HepG2 (cell line): ENCODE data around the gene EIF4G3. TPM values are rescaled to one million over a fixed set of nuclear protein-coding genes. Genes with fewer than 3 reads are reported as not detected.

ENCODE experiments used
- ATAC-seq: fragments of 200-7000 bp; cut with Tn5 transposase; 3 replicates; pipeline ENCODE4 v1.9.1; 2020; ENCODE audit warnings: mild to moderate bottlenecking, moderate library complexity
- BruUV-seq: library from RNA; stranded (reverse); fragments of 400-500 nt; replicated peaks from 2 replicates; lab custom pipeline; 2021; lab: Mats Ljungman, UMichigan
- CTCF ChIA-PET: fragments of 300-600 bp; formaldehyde crosslinking; extraction: SDS; loops from one replicate; lab custom pipeline; 2021; ENCODE audit warnings: low total read pairs, inconsistent platforms, low intra/inter-chr PET ratio; lab: Yijun Ruan, JAX
- POLR2A ChIA-PET: fragments of 350-600 bp; sonication (Branson Sonifier 250); formaldehyde crosslinking; loops from one replicate; lab custom pipeline; 2020; ENCODE audit warnings: antibody characterized with exemption, inconsistent platforms; lab: Yijun Ruan, JAX
- DNase-seq: peaks from one replicate; pipeline ENCODE4 v3.0.0-alpha.2; 2015; ENCODE audit warnings: low spot score
- FAIRE-seq: peaks from 3 replicates; lab custom pipeline; 2011; peaks lifted over from hg19 to GRCh38; lab: Jason Lieb, UNC
- H2AFZ ChIP-seq: one replicate; pipeline ENCODE4 v1.6.1; 2011; ENCODE audit warnings: low read length, inconsistent platforms
- H3K27ac ChIP-seq: fragments of 300-600 bp; 3 replicates; pipeline ENCODE4 v1.8.0; 2011; ENCODE audit warnings: mixed run types, mild to moderate bottlenecking, mixed read lengths, low read length, inconsistent platforms; ENCODE audit not compliant: insufficient read depth; ENCODE audit errors: extremely low read length
- H3K27me3 ChIP-seq, 2 experiments: fragments of 200-600 bp in 1 of 2; 2 replicates in 1 of 2; 3 replicates in 1 of 2; pipeline versions ENCODE4 v1.6.0 to v1.8.0; 2011; ENCODE audit warnings: low read length in 2 of 2, mild to moderate bottlenecking in 2 of 2, moderate library complexity in 2 of 2, inconsistent platforms in 1 of 2; ENCODE audit not compliant: insufficient read depth in 2 of 2, control insufficient read depth in 1 of 2
- H3K36me3 ChIP-seq, 2 experiments: fragments of 200-600 bp in 1 of 2; replicated peaks in 1 of 2; 2 replicates in 1 of 2; 3 replicates in 1 of 2; pipeline versions ENCODE4 v1.5.1 to v1.8.0; 2011; ENCODE audit warnings: low read length in 2 of 2, inconsistent platforms in 1 of 2; ENCODE audit not compliant: insufficient read depth in 2 of 2, control insufficient read depth in 1 of 2
- H3K4me1 ChIP-seq: 2 replicates; pipeline ENCODE4 v1.5.1; 2012; ENCODE audit warnings: low read length, inconsistent platforms; ENCODE audit not compliant: insufficient read depth
- H3K4me2 ChIP-seq: 2 replicates; pipeline ENCODE4 v1.6.0; 2011; ENCODE audit warnings: low read depth, low read length, inconsistent platforms
- H3K4me3 ChIP-seq, 3 experiments: fragments of 200-600 bp in 1 of 3; sonication (generic), shearing (Covaris generic) in 1 of 3; replicated peaks in 1 of 3; 2 replicates each; pipeline ENCODE4 v1.5.1; 2011 to 2016; ENCODE audit warnings: low read length in 3 of 3, inconsistent platforms in 2 of 3, low read depth in 2 of 3, mild to moderate bottlenecking in 2 of 3, control low read depth in 1 of 3, mixed read lengths in 1 of 3; ENCODE audit not compliant: insufficient read depth in 1 of 3
- H3K79me2 ChIP-seq: one replicate; pipeline ENCODE4 v1.6.1; 2011; ENCODE audit warnings: low read length, inconsistent platforms; ENCODE audit not compliant: insufficient read depth
- H3K9ac ChIP-seq: 2 replicates; pipeline ENCODE4 v1.6.0; 2011; ENCODE audit warnings: mild to moderate bottlenecking, low read depth, low read length, inconsistent platforms; ENCODE audit not compliant: insufficient read depth
- H3K9me3 ChIP-seq: 2 replicates; pipeline ENCODE4 v1.5.1; 2012; ENCODE audit warnings: mild to moderate bottlenecking, low read length
- H4K20me1 ChIP-seq: 2 replicates; pipeline ENCODE4 v1.6.0; 2011; ENCODE audit warnings: inconsistent platforms, mild to moderate bottlenecking, low read length, moderate library complexity; ENCODE audit not compliant: insufficient read depth
- GTF3A ChIP-seq: sonication (generic); formaldehyde crosslinking; conservative IDR thresholded peaks from 2 replicates; pipeline ENCODE4 v1.4.0; 2020; ENCODE audit warnings: mild to moderate bottlenecking, missing genetic modification reagents
- MAFK ChIP-seq, 2 experiments: IDR thresholded peaks in 1 of 2; conservative IDR thresholded peaks in 1 of 2; 2 replicates each; pipeline ENCODE4 v1.6.1; 2011; ENCODE audit warnings: improper control_type of control experiment in 2 of 2, low read length in 2 of 2
- RBM39 ChIP-seq: fragments of 200-400 bp; formaldehyde crosslinking; IDR thresholded peaks from one replicate; pipeline ENCODE4 v1.6.1; 2018; ENCODE audit warnings: antibody characterized with exemption, mild to moderate bottlenecking, low read depth, low read length; ENCODE audit not compliant: poor library complexity, severe bottlenecking
- UBTF ChIP-seq: sonication (generic); formaldehyde crosslinking; IDR thresholded peaks from 2 replicates; pipeline ENCODE4 v1.4.0; 2020; ENCODE audit warnings: mild to moderate bottlenecking, missing genetic modification reagents
- ZNF468 ChIP-seq: sonication (generic); formaldehyde crosslinking; IDR thresholded peaks from 2 replicates; pipeline ENCODE4 v1.8.0; 2022; ENCODE audit warnings: mild to moderate bottlenecking, moderate library complexity, missing genetic modification reagents
- WGBS: methylation state at CpG from one replicate; pipeline ENCODE4 v1.1.6; 2017; ENCODE audit warnings: low lambda C conversion rate; 5-methylcytosine and 5-hydroxymethylcytosine counted together
- in situ Hi-C: cut with HindIII; loops from 2 replicates; pipeline ENCODE4 v1.10.0; 2017; ENCODE audit warnings: low pct_unique_long_range_greater_than_20kb; ENCODE audit not compliant: extremely low pct_ligation_motif_present
- intact Hi-C: fragments of 100-400 bp; cut with micrococcal nuclease; formaldehyde crosslinking; loops from one replicate; pipeline ENCODE4 v1.10.0; 2022; ENCODE audit not compliant: unreplicated experiment
- polyA plus RNA-seq, 8 experiments: library from polyadenylated mRNA; depleted of rRNA in 3 of 8; stranded (reverse) in 7 of 8; unstranded in 1 of 8; fragments of >200 nt; fragmentation: Illumina TruSeq in 4 of 8; extraction: Trizol in 4 of 8; gene quantifications; 2 replicates each; pipeline versions ENCODE4 v1.2.1 to v1.2.3, GENCODE V29; 2011 to 2016; ENCODE audit warnings: low read depth in 4 of 8, missing spikeins in 1 of 8, mixed read lengths in 1 of 8; ENCODE audit not compliant: insufficient read depth in 1 of 8
- total RNA-seq, 5 experiments: library from RNA; depleted of rRNA; stranded (reverse); fragments of >200 nt; fragmentation: Illumina TruSeq; extraction: Trizol; gene quantifications; 2 replicates each; pipeline ENCODE4 v1.2.3, GENCODE V29; 2016; ENCODE audit warnings: low read depth in 1 of 5

The EIF4G3 gene
- total and polyA plus RNA-seq, 2 of the 13 experiments (the other 11 are each of a cell fraction or from before 2014, with no cell fraction given), result 22.2 to 27.6 TPM

- intact Hi-C loops, result no loop called here
- no peak overlapping the region for H2AFZ ChIP-seq
- H3K36me3 ChIP-seq, result peaks cover 2 to 6% of the 10 kb centered on the region in 2 experiments; a peak in 1 of 5 replicates
- no peak for TF ChIP-seq MAFK (conservative IDR thresholded peaks at IDR 0.05 in 1 of 2, IDR thresholded peaks at IDR 0.05 in 1 of 2; ENCODE audit: low read length in 2 of 2)
- no peak for TF ChIP-seq GTF3A
- no peak for TF ChIP-seq UBTF (CRISPR knock-in tag)
- no peak for TF ChIP-seq RBM39
- 96% methylated on average over 2 of the region's 2 CpGs for WGBS
- H3K4me3 ChIP-seq, result no peak overlapping the region
- in situ Hi-C loops, result no loop called here
- no peak overlapping the region for H3K27ac ChIP-seq
- CTCF ChIA-PET, result no interaction called here
- no peaks in the 10 kb centered on the region for H3K27me3 ChIP-seq
- H3K9ac ChIP-seq, result no peak overlapping the region
- H4K20me1 ChIP-seq, result no peaks in the 10 kb centered on the region
- ATAC-seq (no peak), FAIRE-seq (no peak), DNase-seq (no peak)
- H3K9me3 ChIP-seq, result no peaks in the 10 kb centered on the region
- peaks cover 7% of the 10 kb centered on the region for H3K79me2 ChIP-seq
- POLR2A ChIA-PET, result no interaction called here
- H3K4me2 ChIP-seq, result no peak overlapping the region
- no TSS peak for BruUV-seq
- peaks cover 30% of the 10 kb centered on the region for H3K4me1 ChIP-seq
Observed at GRCh38 chr1:21045351-21045750, 131.3 kb downstream of the EIF4G3 start.

DNA sequence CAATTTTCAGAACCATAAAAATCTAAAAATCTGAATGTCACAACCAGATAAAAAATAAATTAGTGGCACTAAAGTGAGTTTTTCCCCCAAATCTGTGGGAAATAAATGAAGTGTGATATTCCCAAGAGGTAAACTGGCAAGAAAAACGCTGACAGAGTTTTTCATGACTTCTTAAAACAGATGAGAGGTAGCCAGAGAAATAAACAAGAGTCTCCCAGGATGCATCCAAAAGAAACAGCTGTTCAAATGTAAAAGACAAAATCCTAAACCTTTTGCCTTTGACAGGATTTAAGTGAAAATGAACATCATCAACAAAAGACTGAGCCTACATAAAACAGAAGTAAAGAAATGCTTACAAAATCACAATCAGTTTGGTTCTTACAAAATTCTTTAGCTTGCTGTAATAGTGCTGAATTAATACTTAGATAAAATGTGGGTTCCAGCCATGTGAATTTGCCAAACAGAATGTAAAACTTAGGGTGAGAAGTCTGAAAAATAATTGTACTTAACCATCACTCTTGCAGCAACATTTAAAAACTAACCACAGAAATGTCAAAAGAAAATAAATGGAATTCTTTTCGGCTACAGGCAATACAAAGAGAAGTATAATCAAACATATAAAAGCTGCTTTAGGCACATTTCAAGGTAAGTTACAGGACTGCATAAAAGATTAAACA, 133.6 kb downstream of the EIF4G3 start:
- DNase-seq, result no peak
- in situ Hi-C loops, result no loop called here

More for the DNA sequence above, 133.6 kb downstream of the EIF4G3 start:
- Histone ChIP-seq H3K9ac (no peak overlapping the region), H3K27ac (no peak overlapping the region), H3K9me3 (no peaks in the 10 kb centered on the region), H2AFZ (no peak overlapping the region), H3K36me3 (peaks cover 0 to 1% of the 10 kb centered on the region in 2 experiments; a peak in 1 of 5 replicates), H3K27me3 (no peaks in the 10 kb centered on the region), H3K4me3 (no peak overlapping the region), H3K79me2 (peaks cover 7% of the 10 kb centered on the region), H4K20me1 (no peaks in the 10 kb centered on the region), H3K4me2 (no peak overlapping the region), H3K4me1 (peaks cover 26% of the 10 kb centered on the region)
- ChIA-PET POLR2A (no interaction called here), CTCF (no interaction called here)
- intact Hi-C loops, result no loop called here
- WGBS, result 74% methylated on average over 2 of the region's 2 CpGs
- BruUV-seq, result no TSS peak
- no peak for ATAC-seq
- FAIRE-seq, result no peak
- TF ChIP-seq ZNF468, result no peak
